Stromal cell of bone marrow (primary cell): ENCODE measurements around the gene TRIM45.
A peak's percentile ranks its signal among the peaks of the same experiment; 100 is the strongest.

Experiments used
- DNase-seq: peaks from one replicate; pipeline ENCODE4 v3.0.0-alpha.2; 2012; ENCODE audit warnings: low read depth

The TRIM45 gene

GRCh38 chr1:117098287-117098890, 23.2 kb downstream of the TRIM45 start:
- DNase-seq, result no peak

- DNase-seq, result no peak
Observed at GRCh38 chr1:117097443-117097842, 24.1 kb downstream of the TRIM45 start.

GRCh38 chr1:117096951-117097408, 24.6 kb downstream of the TRIM45 start:
- DNase-seq, result no peak

- peak; percentile 38 for DNase-seq
Observed at GRCh38 chr1:117094841-117095604, 26.5 kb downstream of the TRIM45 start.

- DNase-seq, result no peak
Observed at GRCh38 chr1:117093870-117094621, 27.5 kb downstream of the TRIM45 start.

- peak; percentile 97 for DNase-seq
Observed at GRCh38 chr1:117093091-117093534, 28.4 kb downstream of the TRIM45 start.

- no peak for DNase-seq
Observed at GRCh38 chr1:117092594-117092993, 29.0 kb downstream of the TRIM45 start.

GRCh38 chr1:117089996-117090395, 31.6 kb downstream of the TRIM45 start:
- DNase-seq, result no peak

GRCh38 chr1:117087686-117088085, 33.9 kb downstream of the TRIM45 start:
- DNase-seq, result no peak

GRCh38 chr1:117084231-117084630, 37.3 kb downstream of the TRIM45 start:
- no peak for DNase-seq

- no peak for DNase-seq
Observed at GRCh38 chr1:117079737-117080136, 41.8 kb downstream of the TRIM45 start.

- peak; percentile 82 for DNase-seq
Observed at GRCh38 chr1:117077267-117077666, 44.3 kb downstream of the TRIM45 start.

- DNase-seq, result no peak
Observed at GRCh38 chr1:117076648-117077047, 44.9 kb downstream of the TRIM45 start.

- no peak for DNase-seq
Observed at GRCh38 chr1:117070124-117070523, 51.4 kb downstream of the TRIM45 start.

GRCh38 chr1:117069220-117069844, 52.2 kb downstream of the TRIM45 start:
- no peak for DNase-seq

GRCh38 chr1:117068580-117068979, 53.0 kb downstream of the TRIM45 start:
- DNase-seq, result no peak

GRCh38 chr1:117067533-117068370, 53.8 kb downstream of the TRIM45 start:
- DNase-seq, result peak; percentile 42

- no peak for DNase-seq
Observed at GRCh38 chr1:117066367-117066766, 55.2 kb downstream of the TRIM45 start.

- peak; percentile 38 for DNase-seq
Observed at GRCh38 chr1:117061986-117062415, 59.5 kb downstream of the TRIM45 start.
